ENCODE data around the gene ABCB4.
"Not testable (repeated sequence)": the region's sequence is repeated elsewhere in the genome, so short reads cannot be mapped to it uniquely, and the experiment has no call there.

- TF ChIP-seq CTCF, POLR2A (IDR thresholded peaks at IDR 0.05): not testable (repeated sequence)
These were observed 15.0 kb downstream of the ABCB4 start for GRCh38 chr7:87460444-87460843.

Data from testis (tissue), 2 donors.